Renal pelvis (tissue), 3 donors: ENCODE results near the gene CARD18. TPM values are rescaled to one million over a fixed set of nuclear protein-coding genes. Genes with fewer than 3 reads are reported as not detected.

ENCODE experiments used
- polyA plus RNA-seq, 3 donors: library from polyadenylated mRNA; unstranded; fragments of 120-200 nt; gene quantifications; one replicate each; pipeline ENCODE4 v1.2.1, GENCODE V29; 2013; ENCODE audit not compliant: insufficient read length in 3 of 3

Gene CARD18
- polyA plus RNA-seq, 3 donors, result not detected

Other genes starting within 250 kb of the CARD18 start
- gene CASP12, start 241.3 kb downstream of the CARD18 start, polyA plus RNA-seq, result under 1 TPM; 0.17 to 0.50 (median 0.34) TPM
- 10 to 100 TPM; 18.2 to 23.6 (median 18.5) TPM for gene CASP4, start 171.2 kb downstream of the CARD18 start, polyA plus RNA-seq
- gene CASP5, start 116.6 kb downstream of the CARD18 start, polyA plus RNA-seq, result not detected
- 1 to 10 TPM; 3.3 to 4.9 (median 3.4) TPM for gene CASP1, start 104.6 kb downstream of the CARD18 start, polyA plus RNA-seq
- gene CARD16, start 94.4 kb downstream of the CARD18 start, polyA plus RNA-seq, result 1 to 10 TPM; 1.3 to 2.2 (median 2.2) TPM